HG03432 (cell line): ENCODE results near the gene LLCFC1.
"Not testable (repeated sequence)": the region's sequence is repeated elsewhere in the genome, so short reads cannot be mapped to it uniquely, and the experiment has no call there.

ENCODE experiments used
- ATAC-seq: cut with Tn5 transposase; IDR thresholded peaks from one replicate; pipeline ENCODE4 v1.9.1; 2021; ENCODE audit warnings: mild to moderate bottlenecking, moderate library complexity; ENCODE audit not compliant: unreplicated experiment

The LLCFC1 gene

GRCh38 chr7:142974626-142975025, 35.3 kb downstream of the LLCFC1 start:
- ATAC-seq: no peak

- not testable (repeated sequence) for ATAC-seq
Observed at GRCh38 chr7:142978402-142978801, 39.1 kb downstream of the LLCFC1 start.

GRCh38 chr7:142983825-142984224, 44.5 kb downstream of the LLCFC1 start:
- no peak for ATAC-seq

- no peak for ATAC-seq
Observed at GRCh38 chr7:142984297-142984696, 45.0 kb downstream of the LLCFC1 start.
